HEK293 (cell line): ENCODE measurements around the gene SCN5A.

ENCODE experiments used
- CTCF ChIA-PET: fragments of 350-600 bp; formaldehyde crosslinking; extraction: SDS; loops from one replicate; lab custom pipeline; 2021; ENCODE audit warnings: antibody characterized with exemption; lab: Yijun Ruan, JAX
- POLR2A ChIA-PET: fragments of 300-600 bp; formaldehyde crosslinking; extraction: SDS; loops from one replicate; lab custom pipeline; 2020; ENCODE audit warnings: antibody characterized with exemption, inconsistent platforms; lab: Yijun Ruan, JAX
- H3K27ac ChIP-seq: fragments of 200-500 bp; sonication (Bioruptor generic); 2 replicates; pipeline ENCODE4 v1.5.1; 2014; ENCODE audit warnings: low read depth, low read length, control low read depth, inconsistent platforms; ENCODE audit errors: extremely low read depth
- H3K36me3 ChIP-seq, 2 experiments: fragments of 200-500 bp in 1 of 2; sonication (Bioruptor generic) in 1 of 2; 1 replicate in 1 of 2; 2 replicates in 1 of 2; pipeline ENCODE4 v1.5.1; 2014 to 2017; ENCODE audit warnings: inconsistent platforms in 2 of 2, low read length in 2 of 2; ENCODE audit not compliant: control insufficient read depth in 2 of 2, insufficient read depth in 1 of 2
- H3K4me1 ChIP-seq: fragments of 200-500 bp; sonication (Bioruptor generic); 2 replicates; pipeline ENCODE4 v1.5.1; 2014; ENCODE audit warnings: mild to moderate bottlenecking, low read length, inconsistent platforms; ENCODE audit not compliant: control insufficient read depth, insufficient read depth
- H3K4me3 ChIP-seq: 2 replicates; pipeline ENCODE4 v1.5.1; 2011; ENCODE audit warnings: low read depth, mild to moderate bottlenecking, control low read depth, low read length, moderate library complexity
- H3K9me3 ChIP-seq: fragments of 200-500 bp; sonication (Bioruptor generic); 2 replicates; pipeline ENCODE4 v1.5.1; 2014; ENCODE audit warnings: low read depth, low read length, inconsistent platforms; ENCODE audit not compliant: control insufficient read depth, insufficient read depth
- GLI4 ChIP-seq: fragments of 450-650 bp; formaldehyde crosslinking; IDR thresholded peaks from 2 replicates; pipeline ENCODE4 v1.5.1; 2016; ENCODE audit warnings: missing biosample characterization, missing genetic modification characterization
- PRDM10 ChIP-seq: fragments of 450-650 bp; formaldehyde crosslinking; IDR thresholded peaks from 2 replicates; pipeline ENCODE4 v1.5.1; 2016; ENCODE audit warnings: missing biosample characterization, missing genetic modification characterization
- PRDM2 ChIP-seq: fragments of 450-650 bp; formaldehyde crosslinking; IDR thresholded peaks from 2 replicates; pipeline ENCODE4 v1.5.1; 2016; ENCODE audit warnings: missing biosample characterization, missing genetic modification characterization, borderline replicate concordance
- SALL2 ChIP-seq: fragments of 450-650 bp; formaldehyde crosslinking; IDR thresholded peaks from 2 replicates; pipeline ENCODE4 v1.5.0; 2017; ENCODE audit warnings: missing biosample characterization, mild to moderate bottlenecking, missing genetic modification characterization, borderline replicate concordance
- SP3 ChIP-seq: fragments of 450-650 bp; formaldehyde crosslinking; IDR thresholded peaks from 2 replicates; pipeline ENCODE4 v1.5.1; 2016; ENCODE audit warnings: missing biosample characterization, missing genetic modification characterization
- ZFHX2 ChIP-seq: fragments of 450-650 bp; formaldehyde crosslinking; conservative IDR thresholded peaks from 2 replicates; pipeline ENCODE4 v1.5.1; 2016; ENCODE audit warnings: missing biosample characterization, missing genetic modification characterization
- ZFP41 ChIP-seq: fragments of 450-650 bp; formaldehyde crosslinking; IDR thresholded peaks from 2 replicates; pipeline ENCODE4 v1.5.1; 2016; ENCODE audit warnings: missing biosample characterization, missing genetic modification characterization, borderline replicate concordance
- ZNF114 ChIP-seq: fragments of 450-650 bp; formaldehyde crosslinking; IDR thresholded peaks from 2 replicates; pipeline ENCODE4 v1.5.0; 2017; ENCODE audit warnings: missing biosample characterization, missing genetic modification characterization
- ZNF140 ChIP-seq: fragments of 450-650 bp; formaldehyde crosslinking; IDR thresholded peaks from 2 replicates; pipeline ENCODE4 v1.5.1; 2016; ENCODE audit warnings: missing biosample characterization, missing genetic modification characterization
- ZNF18 ChIP-seq: fragments of 450-650 bp; formaldehyde crosslinking; IDR thresholded peaks from 2 replicates; pipeline ENCODE4 v1.5.1; 2016; ENCODE audit warnings: missing biosample characterization, missing genetic modification characterization
- ZNF221 ChIP-seq: fragments of 450-650 bp; formaldehyde crosslinking; IDR thresholded peaks from 2 replicates; pipeline ENCODE4 v1.5.1; 2017; ENCODE audit warnings: missing biosample characterization, missing genetic modification characterization, borderline replicate concordance
- ZNF239 ChIP-seq: fragments of 450-650 bp; formaldehyde crosslinking; IDR thresholded peaks from 2 replicates; pipeline ENCODE4 v1.5.1; 2016; ENCODE audit warnings: missing biosample characterization, missing genetic modification characterization
- ZNF426 ChIP-seq: fragments of 450-650 bp; formaldehyde crosslinking; IDR thresholded peaks from 2 replicates; pipeline ENCODE4 v1.5.1; 2017; ENCODE audit warnings: missing biosample characterization, missing genetic modification characterization, mild to moderate bottlenecking, inconsistent platforms, moderate library complexity
- ZNF521 ChIP-seq: fragments of 450-650 bp; formaldehyde crosslinking; IDR thresholded peaks from 2 replicates; pipeline ENCODE4 v1.5.1; 2017; ENCODE audit warnings: missing biosample characterization, mild to moderate bottlenecking, missing genetic modification characterization
- ZNF571 ChIP-seq: fragments of 450-650 bp; formaldehyde crosslinking; IDR thresholded peaks from 2 replicates; pipeline ENCODE4 v1.5.0; 2017; ENCODE audit warnings: missing biosample characterization, missing genetic modification characterization
- ZNF677 ChIP-seq: fragments of 450-650 bp; IDR thresholded peaks from 2 replicates; pipeline ENCODE4 v1.5.0; 2018; ENCODE audit warnings: missing biosample characterization, mild to moderate bottlenecking, missing genetic modification characterization, moderate library complexity
- ZNF76 ChIP-seq: fragments of 450-650 bp; formaldehyde crosslinking; IDR thresholded peaks from 2 replicates; pipeline ENCODE4; 2016; ENCODE audit warnings: low read depth, missing biosample characterization, missing genetic modification characterization, borderline replicate concordance
- ZSCAN18 ChIP-seq: fragments of 450-650 bp; formaldehyde crosslinking; IDR thresholded peaks from 2 replicates; pipeline ENCODE4 v1.5.1; 2016; ENCODE audit warnings: missing biosample characterization, missing genetic modification characterization
- ZSCAN23 ChIP-seq: fragments of 450-650 bp; formaldehyde crosslinking; IDR thresholded peaks from 2 replicates; pipeline ENCODE4 v1.5.1; 2016; ENCODE audit warnings: missing biosample characterization, missing genetic modification characterization
- ZSCAN4 ChIP-seq: fragments of 450-650 bp; formaldehyde crosslinking; IDR thresholded peaks from 2 replicates; pipeline ENCODE4 v1.5.1; 2017; ENCODE audit warnings: missing biosample characterization, missing genetic modification characterization

The SCN5A gene

GRCh38 chr3:38658841-38659240, 9.4 kb upstream of the SCN5A start:
- Histone ChIP-seq H3K4me3 (no peak overlapping the region), H3K36me3 (no peaks in the 10 kb centered on the region), H3K4me1 (no peaks in the 10 kb centered on the region), H3K27ac (no peak overlapping the region), H3K9me3 (no peaks in the 10 kb centered on the region)
- TF ChIP-seq ZNF571 (tag by site-specific recombination) = no peak
- no peak for TF ChIP-seq ZNF140 (tag by site-specific recombination)
- no peak for TF ChIP-seq PRDM2 (tag by site-specific recombination)
- TF ChIP-seq ZSCAN18 = no peak
- TF ChIP-seq ZNF426 (tag by site-specific recombination) = no peak
- no peak for TF ChIP-seq ZFHX2 (tag by site-specific recombination)
- no peak for TF ChIP-seq ZNF239 (tag by site-specific recombination)
- TF ChIP-seq ZNF221 (tag by site-specific recombination) = no peak
- no peak for TF ChIP-seq PRDM10
- no peak for TF ChIP-seq ZFP41 (tag by site-specific recombination)
- no peak for TF ChIP-seq ZNF18 (tag by site-specific recombination)
- TF ChIP-seq SALL2 = no peak
- ChIA-PET POLR2A (no interaction called here), CTCF (interaction anchor here (0.6 to 1.6 kb wide), 3 partner anchors 134 to 371 kb away, joined by 3 to 7 read pairs (median 4); no protein-coding TSS in a partner anchor)

GRCh38 chr3:38657369-38657768, 7.9 kb upstream of the SCN5A start:
- no peak overlapping the region for H3K27ac ChIP-seq
- H3K9me3 ChIP-seq = no peaks in the 10 kb centered on the region
- no peak overlapping the region for H3K4me3 ChIP-seq
- H3K4me1 ChIP-seq = no peaks in the 10 kb centered on the region
- H3K36me3 ChIP-seq = no peaks in the 10 kb centered on the region
- CTCF ChIA-PET = interaction anchor here (0.6 to 4.0 kb wide), 3 partner anchors 137 to 866 kb away, joined by 3 to 65 read pairs (median 3); no protein-coding TSS in a partner anchor
- POLR2A ChIA-PET = no interaction called here
- TF ChIP-seq SP3 (no peak), ZSCAN4 (tag by site-specific recombination) (no peak), ZNF76 (tag by site-specific recombination) (no peak), GLI4 (tag by site-specific recombination) (no peak), ZSCAN23 (tag by site-specific recombination) (no peak), ZNF521 (tag by site-specific recombination) (no peak), ZNF114 (no peak), ZNF677 (tag by site-specific recombination) (no peak), ZNF221 (tag by site-specific recombination) (no peak)
